ENCODE data around the gene DNAH7.

DNA sequence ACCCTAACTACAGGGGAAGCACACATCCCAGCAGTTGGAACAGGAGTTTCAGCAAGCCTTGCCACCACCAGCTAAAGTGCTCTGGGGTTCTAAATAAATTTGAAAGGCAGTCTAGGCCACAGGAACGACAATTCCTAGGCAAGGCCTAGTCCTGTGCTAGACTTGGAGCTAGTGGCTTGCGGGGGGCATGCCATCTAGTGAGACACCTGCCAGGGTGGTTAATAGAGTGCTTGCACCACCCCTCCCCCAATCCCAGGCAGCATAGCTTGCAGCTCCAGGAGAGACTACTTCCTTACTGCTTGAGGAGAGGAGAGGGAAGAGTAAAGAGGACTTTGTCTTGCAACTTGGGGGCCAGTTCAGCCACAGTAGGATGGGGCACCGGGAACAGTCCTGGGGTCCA is 309.8 kb downstream of the DNAH7 start:
- TF ChIP-seq CTCF (IDR thresholded peaks at IDR 0.05) (no peak), POLR2AphosphoS5 (IDR thresholded peaks at IDR 0.05) (no peak), EP300 (IDR thresholded peaks at IDR 0.05) (no peak)
